HG02852 (cell line): ENCODE data around the gene FLT1.

Experiments
- ATAC-seq: cut with Tn5 transposase; IDR thresholded peaks from one replicate; pipeline ENCODE4 v1.9.1; 2021; ENCODE audit warnings: mild to moderate bottlenecking, moderate library complexity; ENCODE audit not compliant: unreplicated experiment

The FLT1 gene

DNA sequence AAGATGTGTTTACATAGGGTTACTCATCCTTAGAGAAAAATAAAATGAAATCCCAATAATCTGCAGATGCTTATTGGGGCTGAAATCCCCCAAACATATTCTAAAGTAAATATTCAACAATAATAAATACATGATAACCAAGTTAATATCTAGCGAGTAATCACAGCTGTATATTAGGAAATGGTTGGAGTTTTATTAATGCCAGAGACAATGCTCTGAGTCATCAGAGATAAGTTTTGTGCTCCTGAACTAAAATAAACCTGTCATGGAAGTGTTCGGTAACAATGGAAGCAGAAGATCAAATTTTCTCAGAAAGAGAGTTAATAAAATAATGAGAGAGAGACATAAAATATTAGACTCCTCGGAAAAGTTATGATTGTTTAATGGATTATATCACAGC lies 31.4 kb downstream of the FLT1 start:
- ATAC-seq, result no peak

GRCh38 chr13:28459911-28460310 lies 35.0 kb downstream of the FLT1 start:
- no peak for ATAC-seq

DNA sequence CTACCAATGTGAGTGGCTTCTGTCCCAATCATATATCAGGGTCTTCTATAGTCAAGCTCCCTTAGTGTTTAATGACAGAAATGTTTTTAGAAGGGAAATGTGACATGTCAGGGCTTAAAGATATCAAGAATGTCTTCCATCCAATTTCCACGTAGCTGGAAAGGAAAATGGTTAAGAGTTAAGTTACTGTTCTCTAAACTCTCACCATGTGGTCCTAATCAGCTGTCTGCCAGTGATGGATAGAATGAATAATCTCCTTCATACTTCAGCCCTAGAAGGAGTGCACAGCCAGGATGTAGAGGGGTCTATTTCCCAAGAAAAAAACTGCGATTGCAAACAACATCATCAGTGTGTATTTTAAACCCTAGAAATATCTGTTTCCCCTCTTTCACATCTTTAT lies 36.3 kb downstream of the FLT1 start:
- no peak for ATAC-seq

GRCh38 chr13:28458051-28458450 lies 36.9 kb downstream of the FLT1 start:
- no peak for ATAC-seq

DNA sequence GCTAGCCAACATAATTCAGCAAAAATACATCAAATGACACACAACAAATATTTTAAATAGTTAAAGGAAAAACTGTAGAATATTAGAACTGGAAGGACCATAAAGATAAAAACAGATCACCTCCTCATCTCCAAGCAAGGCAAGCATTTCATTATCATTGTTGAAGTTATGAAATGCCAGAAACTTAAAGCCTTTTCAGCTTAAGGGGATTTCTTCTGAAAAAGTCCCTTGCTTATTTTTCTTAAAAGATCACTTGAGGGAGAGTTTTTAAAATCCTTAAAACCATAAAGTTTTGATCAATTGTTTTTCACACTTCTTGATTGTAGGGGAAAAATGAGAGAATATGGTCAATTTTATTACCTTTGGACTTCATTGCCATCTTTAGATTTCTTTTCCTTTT lies 37.4 kb downstream of the FLT1 start:
- no peak for ATAC-seq

GRCh38 chr13:28455580-28456194 lies 39.2 kb downstream of the FLT1 start:
- ATAC-seq, result no peak

DNA sequence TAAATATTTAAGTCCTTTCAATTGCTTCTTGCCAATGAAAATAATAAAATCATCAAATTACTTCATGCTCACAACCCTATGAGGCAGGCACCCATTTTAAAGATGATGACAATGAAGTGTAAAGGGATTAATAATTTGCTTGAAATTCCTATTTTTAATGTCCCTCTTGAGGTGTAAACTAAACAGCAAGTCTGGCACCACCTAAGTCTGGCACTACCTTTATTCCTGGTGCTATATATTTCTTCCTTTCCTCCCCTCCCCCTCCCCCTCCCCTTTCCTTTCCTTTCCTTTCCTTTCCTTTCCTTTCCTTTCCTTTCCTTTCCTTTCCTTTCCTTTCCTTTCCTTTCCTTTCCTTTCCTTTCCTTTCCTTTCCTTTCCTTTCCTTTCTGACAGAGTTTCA lies 42.2 kb downstream of the FLT1 start:
- ATAC-seq, result no peak

GRCh38 chr13:28451482-28452217 lies 43.3 kb downstream of the FLT1 start:
- ATAC-seq, result no peak

DNA sequence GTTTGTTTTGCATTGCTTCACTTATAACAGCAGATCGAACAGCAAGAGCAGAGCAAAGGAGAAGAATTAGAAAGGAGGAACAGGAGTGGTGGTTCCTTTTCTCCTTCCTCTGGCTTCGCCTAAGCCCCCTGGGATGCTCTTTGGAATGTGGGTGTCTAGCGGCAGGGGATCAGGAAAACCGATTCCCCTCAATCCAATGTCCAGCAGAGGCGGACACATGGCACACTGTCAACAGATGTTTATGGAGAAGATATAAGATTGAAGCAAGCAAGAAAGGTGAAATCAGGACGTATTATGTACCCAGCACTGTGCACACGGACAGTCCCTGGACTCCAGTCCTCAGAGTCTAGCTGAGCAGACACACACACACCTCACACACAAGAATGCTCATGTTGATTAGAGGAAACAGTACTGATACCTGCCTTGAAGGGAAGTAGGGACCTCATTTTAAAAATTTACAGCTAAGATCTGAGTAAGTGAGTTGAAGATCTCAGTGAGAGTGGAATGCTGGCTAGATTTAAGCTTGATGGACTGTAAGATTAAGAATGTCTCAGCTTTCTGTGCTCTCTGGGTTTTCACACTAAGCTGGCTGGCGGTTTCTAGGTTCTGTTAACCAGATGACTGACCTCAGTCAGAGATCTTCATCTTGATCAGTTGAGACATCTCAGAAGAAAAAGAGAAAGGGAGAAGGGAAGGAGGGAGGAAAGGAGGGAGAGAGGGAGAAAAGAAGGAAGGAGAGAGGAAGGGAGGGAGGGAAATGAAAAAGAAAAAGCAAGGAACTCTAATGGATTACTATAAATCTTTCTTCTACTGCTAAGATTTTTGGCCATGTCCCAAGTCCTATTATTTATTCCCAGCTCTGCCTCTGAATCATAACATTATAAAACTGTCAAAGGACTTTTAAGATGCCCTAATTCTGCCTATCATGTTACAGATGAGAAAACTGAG lies 44.8 kb downstream of the FLT1 start:
- peak; percentile 59 for ATAC-seq

DNA sequence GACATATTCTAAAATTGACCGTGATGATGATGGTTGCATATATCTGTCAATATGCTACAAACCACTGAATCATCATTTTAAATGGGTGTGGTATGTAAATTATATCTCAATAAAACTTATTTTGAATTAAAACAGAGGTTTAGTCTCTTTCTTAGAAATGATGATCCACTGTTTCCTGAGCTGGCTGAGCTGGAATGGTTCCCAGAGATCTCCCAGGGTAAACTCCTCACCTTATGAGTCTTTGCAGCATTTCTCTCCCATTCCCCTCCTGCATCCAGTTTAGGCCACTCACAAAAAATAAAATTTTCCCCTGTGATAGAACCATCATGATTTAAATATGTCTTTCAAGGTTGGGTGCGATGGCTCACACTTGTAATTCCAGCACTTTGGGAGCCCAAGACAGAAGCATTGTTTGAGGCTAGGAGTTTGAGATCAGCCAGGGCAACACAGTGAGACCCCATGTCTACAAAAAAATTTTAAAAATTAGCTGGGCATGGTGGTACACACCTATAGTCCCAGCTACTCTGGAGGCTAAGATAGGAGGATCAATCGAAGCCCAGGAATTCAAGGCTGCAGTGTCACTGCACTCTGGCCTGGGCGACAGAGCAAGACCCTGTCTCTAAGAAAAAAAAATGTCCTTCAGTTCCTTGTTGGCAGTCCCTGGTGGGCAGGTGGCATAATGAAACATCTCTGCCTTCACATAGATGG lies 46.1 kb downstream of the FLT1 start:
- no peak for ATAC-seq

DNA sequence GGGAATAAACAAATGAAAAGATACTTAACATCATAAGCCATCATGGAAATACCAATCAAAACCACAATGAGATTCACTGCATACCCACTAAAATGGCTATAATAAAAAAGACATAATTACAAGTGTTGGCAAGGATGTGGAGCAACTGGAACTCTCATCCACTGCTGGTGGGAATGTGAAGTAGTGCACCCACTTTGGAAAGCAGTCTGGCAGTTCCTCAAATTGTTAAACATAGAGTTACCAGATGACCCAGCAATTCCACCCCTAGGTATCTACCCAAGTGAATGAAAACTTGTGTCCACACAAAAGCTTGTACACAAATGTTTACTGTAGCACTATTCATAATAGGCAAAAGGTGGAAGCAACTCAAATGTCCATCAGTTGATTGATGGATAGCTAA lies 46.9 kb downstream of the FLT1 start:
- ATAC-seq, result no peak

- ATAC-seq, result no peak
These were observed 47.7 kb downstream of the FLT1 start for GRCh38 chr13:28447206-28447605.

GRCh38 chr13:28442839-28443238 lies 52.1 kb downstream of the FLT1 start:
- ATAC-seq, result no peak

GRCh38 chr13:28441529-28441928 lies 53.4 kb downstream of the FLT1 start:
- no peak for ATAC-seq

DNA sequence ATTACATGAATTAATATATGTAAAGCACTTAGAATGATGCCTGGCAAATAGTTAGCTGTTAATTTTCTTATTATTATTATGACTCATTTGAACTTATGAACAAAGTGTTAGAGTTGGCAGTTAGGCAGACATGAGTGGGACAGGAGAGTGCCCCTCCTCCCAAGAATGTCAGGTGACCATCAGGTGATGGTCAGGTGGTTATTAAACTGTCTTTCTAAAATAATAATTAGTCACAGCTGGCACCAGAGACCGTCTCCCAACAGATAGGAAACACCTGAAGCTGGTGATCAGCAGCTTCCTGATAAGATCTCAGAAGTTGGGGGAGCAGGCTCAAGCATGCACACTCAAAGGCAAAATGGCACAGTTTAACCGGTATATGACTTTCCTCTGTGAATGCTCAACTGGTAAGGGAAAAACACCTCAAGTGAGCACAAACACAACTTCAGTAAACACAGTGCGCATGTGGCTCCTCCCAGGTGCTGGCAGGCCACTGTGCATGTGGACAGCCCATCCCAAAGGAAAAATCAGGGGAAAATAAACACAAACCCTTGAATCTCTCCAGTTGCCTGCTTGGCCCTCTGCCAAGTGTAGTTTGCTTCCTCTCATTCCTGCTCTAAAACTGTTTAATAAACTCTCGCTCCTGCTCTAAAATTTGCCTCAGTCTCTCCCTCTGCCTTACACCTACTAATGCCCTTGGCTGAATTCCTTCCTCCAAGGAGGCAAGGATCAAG lies 54.0 kb downstream of the FLT1 start:
- ATAC-seq, result no peak

DNA sequence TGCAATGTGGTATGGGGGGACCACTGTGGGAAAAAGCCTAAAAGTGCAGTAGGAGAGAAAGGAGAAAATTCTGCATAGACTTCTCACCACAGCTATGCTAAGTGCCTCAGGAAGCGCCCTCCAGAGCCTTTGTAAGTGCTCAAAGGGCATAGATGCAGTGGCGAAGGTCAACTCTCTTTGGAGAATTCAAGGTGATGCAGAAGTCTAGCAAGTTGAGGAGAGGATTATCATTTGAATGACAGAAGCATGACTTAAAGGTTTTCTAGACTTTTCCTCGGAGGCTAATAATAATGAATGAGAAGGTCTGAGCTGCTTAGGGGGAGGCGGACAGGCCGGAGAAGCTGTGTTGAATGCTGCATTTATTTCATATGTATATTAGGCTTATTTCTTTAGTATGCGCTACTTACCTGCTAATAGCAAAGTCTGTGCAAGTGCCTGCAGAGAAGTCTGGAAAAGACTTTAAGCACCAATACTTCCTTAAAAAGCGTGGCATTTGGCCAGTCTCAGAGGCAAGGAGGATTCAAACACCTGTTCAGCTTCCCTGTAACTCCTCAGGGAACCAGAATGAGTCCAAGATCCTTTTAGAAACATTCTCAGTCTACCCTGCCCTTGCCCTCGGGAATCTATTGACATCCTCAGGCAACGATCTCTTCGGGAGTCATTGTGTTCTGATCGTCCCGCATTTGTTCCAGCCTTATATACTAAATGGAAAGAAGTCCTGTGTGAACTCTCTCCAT lies 56.2 kb downstream of the FLT1 start:
- ATAC-seq, result no peak

GRCh38 chr13:28438067-28438466 lies 56.9 kb downstream of the FLT1 start:
- ATAC-seq, result no peak

DNA sequence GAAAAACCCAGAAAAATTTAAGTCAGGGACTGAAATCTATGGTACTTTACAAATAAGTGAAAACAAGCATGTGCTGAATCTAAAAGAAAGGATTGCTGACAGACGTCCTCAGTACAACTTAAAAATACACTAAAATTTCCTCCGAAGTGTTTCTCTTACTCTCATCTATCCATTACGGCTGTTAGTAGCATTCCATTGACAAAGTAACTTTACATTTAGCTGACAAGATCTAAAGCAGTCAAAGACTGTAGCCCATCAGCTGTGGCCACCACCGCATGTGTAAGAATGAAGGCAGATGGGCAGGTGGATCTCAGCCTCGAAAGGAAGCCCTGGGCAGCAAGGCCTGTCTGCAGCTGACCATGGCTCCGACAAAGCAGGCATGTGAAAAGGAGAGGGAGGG lies 59.0 kb downstream of the FLT1 start:
- ATAC-seq, result no peak

DNA sequence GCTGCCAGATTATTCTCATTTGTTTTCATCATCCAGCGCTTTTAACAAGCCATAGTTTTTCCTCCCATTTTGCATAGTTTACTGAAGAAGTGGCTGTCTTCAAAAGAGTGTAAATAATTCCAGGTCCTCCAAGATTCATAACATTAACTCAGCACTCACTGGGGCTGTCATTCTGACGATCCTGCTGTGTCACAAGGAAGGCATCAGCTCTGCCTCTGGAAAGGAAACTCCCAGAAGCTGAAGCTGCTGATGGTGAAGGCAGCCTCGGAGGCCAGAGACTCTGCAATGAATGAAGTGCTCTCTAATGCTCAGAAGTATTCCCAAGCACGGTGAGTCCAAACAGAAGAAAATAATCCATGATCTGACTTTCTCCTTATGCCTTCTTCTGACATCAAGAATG lies 60.0 kb downstream of the FLT1 start:
- no peak for ATAC-seq
